Measurements from ENCODE around the gene MED17.

MED17 gene

GRCh38 chr11:93817426-93818348 lies 33.6 kb downstream of the MED17 start:
- no peak for DNase-seq

DNA sequence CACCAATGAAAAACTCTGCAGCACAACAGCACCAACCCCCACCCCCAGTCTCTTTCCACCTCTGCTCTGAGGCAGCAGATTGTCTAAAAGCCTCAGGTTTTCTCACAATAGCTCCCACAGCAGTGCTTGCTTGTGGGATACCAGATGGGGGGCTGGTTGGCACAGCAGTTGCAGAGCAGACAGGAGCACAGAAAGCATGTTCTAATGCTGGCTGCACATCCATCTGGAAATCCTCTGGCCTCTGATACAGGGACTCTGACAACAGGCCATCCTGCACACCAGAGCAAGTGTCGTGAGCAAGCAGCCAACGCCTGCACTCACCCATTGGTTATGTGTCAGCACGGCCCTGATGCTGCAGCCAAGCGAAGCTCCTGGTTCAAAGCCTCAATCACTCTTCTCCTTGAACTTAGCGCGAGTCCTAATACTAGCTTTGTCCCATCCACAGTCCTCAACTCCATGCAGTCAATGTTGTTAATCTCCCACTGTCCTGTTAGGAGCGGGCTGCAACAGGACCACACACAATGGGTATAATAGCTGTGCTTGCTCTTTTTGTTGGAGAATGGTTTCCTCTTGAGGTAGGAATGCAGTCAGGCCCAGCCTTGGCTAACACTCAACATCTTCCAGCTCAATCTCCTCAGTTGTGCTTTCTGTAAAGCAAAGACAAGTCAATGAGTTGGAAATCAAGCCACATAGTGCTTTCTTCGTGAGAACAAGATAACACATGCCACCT lies 36.0 kb downstream of the MED17 start:
- no peak for DNase-seq

DNA sequence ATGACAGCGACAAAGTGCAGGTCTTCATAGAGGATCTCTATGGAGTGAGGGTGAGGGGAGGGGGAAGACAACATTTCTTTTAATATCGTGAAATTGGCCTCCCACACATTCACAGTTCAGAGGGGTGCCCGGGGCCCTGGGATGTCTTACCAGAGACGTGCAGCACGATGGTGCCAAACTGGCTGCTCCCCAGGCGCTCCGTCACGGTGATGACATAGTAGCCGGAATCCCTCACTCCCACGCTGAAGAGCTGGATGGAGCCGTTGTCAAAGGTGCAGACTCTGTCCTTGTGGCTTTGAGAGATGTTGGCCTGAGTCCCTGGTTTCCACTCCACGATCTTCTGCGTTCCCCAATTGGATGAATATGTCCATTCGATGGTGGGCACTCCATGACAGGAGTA lies 36.8 kb downstream of the MED17 start:
- DNase-seq, result no peak

DNA sequence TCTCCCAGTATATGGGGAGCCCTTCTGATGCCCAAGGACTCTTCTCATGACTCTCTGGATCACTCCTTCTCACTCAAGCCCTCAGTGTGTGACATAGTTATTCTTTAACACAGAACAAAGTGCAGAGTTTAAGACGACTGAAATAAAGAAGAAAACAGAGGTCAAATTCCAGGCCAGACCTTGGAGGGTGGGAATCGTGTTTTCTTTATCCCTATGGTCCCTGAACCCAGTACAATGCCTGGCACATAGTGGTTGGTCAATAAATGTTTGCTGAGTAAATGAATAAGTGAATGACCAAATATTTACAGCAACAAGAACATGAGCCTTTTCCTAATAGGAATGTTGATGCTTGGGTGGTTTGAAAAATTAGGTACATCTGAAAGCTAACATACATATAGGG lies 37.5 kb downstream of the MED17 start:
- no peak for DNase-seq

DNA sequence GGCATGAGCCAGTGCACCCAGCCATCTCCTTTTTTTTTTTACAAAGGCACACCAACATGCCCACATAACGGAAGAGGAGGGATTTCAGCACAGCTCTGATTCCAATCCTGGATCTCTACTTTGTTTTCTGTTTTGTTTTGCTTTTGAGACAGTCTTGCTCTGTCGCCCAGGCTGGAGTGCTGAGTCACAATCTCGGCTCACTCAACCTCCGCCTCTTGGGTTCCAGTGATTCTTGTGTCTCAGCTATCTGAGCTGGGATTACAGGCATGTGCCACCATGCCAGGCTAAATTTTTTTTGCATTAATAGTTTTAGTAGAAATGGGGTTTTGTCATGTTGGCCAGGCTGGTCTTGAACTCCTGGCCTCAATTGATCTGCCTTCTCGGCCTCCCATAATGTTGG lies 38.3 kb downstream of the MED17 start:
- no peak for DNase-seq

- no peak for DNase-seq
Measured at GRCh38 chr11:93823210-93823609, 39.1 kb downstream of the MED17 start.

DNA sequence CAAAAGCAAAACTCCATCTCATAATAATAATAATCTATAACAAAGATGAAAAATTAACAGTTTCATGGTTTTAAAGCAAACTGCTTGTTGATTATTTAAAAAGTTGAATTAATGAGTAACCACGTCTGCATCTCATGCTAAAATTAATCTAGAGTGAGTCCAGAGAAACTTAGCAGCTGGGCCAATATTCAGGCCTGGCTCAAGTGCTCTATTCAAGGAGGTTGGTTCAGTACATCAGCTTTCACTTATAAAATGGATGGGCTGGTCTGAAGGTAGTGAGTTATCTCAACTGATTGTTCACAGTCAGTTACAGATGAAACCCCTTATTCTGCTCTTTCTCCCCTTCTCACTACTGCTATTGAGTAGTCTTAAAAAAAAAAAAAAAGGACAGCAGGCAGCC lies 43.3 kb downstream of the MED17 start:
- DNase-seq, result no peak

DNA sequence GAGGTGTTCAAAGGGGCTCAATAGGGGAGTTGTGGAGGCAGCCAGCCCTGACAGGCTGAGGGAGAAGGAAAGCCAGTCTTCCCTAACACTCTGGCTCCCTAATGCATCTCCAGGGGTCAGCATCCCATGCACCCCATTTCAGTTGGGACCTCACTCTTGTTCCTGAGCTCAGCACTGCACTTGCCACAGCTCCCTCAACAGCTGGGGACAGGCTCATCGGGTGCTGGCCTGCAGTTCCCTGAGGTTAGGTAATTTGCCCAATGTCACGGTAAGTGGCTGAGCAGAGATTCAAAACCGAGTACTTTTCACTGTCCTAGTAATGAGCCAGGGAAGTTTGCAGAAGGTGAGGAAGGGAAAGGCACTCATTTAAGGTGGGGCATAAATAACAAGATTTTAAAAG lies 45.5 kb downstream of the MED17 start:
- DNase-seq, result no peak

DNA sequence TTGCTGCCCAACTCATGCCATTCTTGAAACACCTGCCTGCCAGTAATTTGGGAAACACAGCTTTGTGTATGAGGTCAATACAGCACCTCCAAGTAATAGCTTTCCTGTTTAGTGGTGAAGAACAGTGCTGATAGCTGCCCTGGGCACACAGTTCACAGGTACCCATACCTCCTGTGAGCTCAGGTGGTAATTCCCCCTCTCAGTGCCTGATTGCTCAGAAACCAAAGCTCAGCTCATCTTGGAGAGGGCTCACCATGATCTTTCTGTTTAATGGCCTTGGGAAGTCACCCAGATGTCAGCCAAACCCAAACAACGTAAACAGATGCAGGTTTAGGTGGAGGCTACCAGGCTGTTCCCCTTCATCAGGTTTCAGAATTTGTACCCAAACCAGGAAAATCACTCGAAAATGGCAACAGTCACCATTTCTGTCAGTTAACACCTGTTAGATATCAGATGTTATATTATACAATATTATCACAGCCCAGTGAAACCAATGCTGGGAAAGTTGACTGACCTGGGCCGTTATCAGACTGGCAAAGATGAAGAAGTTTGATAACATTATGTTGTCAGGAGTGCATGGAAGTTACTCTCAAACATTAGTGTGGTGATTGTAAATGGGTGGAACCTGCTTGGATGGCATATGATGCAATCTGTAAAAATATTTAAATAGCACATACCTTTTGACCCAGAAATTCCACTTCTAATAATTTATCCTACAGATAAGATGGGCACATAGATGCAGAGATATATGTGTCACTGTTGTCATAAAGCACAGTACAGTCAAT lies 47.5 kb downstream of the MED17 start:
- DNase-seq, result no peak

DNA sequence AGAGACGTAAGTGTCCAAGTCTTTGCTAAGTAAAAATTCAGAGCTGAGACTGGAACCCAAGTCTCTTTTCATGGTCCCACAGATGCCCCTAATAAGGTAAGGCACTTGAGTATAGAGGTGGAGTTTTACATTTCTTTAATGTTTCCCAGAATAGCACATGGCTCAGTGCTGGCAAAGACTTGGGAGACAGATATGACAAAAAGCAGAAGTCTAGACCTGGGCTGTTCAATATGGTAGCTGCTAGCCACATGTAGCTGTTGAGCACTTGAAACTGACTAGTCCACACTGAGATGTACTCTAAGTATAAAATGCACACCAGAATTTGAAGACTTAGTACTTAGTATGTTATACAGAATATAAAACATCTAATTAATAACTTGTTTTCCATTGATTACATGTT lies 48.7 kb downstream of the MED17 start:
- no peak for DNase-seq

GRCh38 chr11:93838967-93839366 lies 54.9 kb downstream of the MED17 start:
- no peak for DNase-seq

DNA sequence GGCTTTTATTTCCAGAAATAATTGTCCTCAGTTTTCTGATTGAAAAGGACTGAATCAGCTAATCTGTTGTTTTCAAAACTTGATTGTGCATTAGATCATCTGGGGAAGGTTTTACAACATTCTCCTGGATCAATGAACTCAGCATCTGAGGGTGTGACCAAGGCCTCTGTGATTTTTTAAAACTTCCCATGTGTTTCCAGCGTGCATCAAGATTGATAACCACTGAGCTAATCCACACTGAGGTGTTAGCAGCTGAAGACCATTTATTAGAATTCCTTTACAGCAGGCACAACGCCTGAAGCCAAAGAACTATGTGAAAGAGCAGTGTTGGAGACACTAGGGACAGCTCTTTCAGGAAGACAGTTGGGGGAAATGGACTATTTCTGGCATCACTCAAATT lies 56.1 kb downstream of the MED17 start:
- no peak for DNase-seq

DNA sequence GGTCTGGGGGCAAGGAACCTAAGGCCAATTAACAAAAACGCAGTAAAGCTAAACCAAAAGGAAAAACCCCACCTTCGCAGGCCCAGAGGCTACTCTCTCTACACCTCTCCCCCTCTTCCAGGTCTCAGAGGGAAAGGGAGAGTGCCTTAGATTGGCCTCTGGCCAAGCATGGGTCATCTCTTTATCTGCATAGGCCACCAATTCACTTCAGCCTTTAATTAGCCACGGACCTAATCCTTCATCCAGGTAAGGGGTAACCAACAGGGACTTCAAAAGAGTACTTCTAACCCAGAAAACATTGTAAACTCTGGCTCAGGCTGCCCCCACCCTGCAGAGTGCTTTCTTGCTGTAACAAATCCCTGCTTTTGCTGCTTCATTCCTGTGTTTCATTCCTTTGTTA lies 56.9 kb downstream of the MED17 start:
- DNase-seq, result no peak

DNA sequence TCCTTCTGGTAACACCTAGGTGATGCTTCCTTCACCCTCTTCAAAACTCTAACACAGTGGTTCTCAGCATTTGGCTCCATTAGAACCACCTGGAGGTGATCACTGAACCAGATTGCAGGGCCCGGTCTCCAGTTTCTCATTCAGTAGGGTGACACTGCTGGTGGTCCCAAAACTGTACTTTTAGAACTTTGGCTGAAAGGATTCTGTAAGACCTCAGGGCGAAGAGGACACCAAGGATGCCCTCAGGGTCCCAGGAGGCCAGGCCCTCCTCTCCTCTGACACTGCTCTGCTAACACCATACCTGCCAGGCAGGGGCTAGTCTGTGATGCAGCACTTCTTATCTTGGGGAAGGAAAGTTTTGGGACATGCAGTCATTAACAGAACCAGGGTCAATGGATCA lies 57.4 kb downstream of the MED17 start:
- no peak for DNase-seq

DNA sequence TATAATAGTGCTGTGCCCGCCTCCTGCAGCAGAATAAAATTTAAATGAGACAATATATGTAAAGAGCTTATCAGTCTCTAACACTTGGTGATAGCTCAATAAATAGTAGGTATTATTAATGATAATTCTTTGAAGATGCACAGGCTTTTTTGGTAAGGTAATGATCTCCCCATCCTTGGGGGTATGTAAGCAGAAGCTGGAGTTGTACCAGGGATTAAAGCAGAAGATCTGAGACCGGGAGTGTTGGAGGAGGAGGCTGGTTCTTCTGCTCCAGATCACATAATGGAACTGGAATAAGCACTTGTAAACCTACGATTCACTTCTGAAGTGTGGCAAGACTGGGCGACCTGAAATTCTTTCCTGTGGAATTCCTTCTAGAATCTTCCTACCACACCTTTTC lies 58.0 kb downstream of the MED17 start:
- DNase-seq, result no peak

- DNase-seq, result no peak
Measured at GRCh38 chr11:93842461-93842860, 58.4 kb downstream of the MED17 start.

DNA sequence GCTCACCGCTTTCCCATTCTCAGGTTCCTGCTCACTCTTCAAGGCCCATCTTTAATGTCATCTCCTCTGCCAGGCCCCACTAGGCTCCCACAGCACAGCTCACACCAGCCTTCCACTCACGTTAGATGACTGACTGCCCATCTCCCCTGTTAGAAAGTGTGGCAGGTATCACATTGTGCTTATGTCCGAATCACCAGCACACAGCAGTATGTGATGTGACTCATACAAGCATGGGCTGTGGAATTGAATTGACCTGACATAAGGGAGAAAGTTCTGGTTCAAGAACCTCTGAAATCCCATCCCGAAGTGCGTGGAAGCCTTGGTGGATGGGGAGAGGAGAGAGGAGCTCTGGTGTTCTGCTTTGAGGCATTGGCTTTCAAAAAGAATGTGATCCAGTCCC lies 59.8 kb downstream of the MED17 start:
- DNase-seq, result no peak

- no peak for DNase-seq
Measured at GRCh38 chr11:93844568-93844967, 60.5 kb downstream of the MED17 start.

DNA sequence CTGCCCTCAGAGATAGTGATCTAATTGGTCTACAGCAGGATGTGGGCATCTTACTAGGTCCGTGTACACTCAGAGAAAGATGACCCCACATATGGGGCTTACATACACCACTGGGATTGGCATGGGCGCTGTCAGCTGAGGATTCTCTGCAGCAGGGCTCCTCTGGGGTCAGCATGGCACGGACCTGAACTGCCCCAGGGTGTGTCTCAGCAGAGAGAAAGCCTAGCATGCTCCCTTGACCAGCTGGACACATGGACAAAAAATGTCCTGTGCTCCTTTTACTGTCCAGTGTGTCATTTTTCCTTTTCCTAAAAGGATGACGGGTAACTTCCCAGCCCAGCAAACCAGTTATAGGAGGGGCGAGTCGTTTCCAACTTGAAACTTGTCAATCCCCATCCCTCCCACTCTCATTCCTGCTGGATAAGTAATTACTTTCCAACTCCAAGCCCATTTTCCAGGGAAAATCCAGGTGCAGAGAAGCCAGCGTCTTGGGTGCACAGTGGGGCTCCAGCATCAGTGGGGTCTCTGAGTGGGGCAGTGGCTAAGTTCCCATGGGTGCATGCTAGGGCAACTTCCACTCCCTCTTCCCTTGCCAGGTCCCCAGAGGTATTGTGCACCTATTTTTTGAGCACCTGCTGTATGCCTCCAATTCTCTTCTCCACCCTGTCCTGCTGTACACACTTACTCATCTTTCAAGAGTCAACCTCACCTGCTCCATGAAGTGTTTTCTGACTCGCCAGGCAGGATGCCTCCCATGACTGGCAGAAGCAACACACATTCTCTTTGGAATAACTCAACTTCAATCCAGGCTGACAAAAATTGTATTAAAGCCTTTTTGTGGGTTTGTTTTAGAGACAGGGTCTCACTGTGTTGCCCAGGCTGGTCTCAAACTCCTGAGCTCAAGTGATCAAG lies 61.4 kb downstream of the MED17 start:
- DNase-seq, result no peak

- no peak for DNase-seq
Measured at GRCh38 chr11:93846411-93846810, 62.3 kb downstream of the MED17 start.

DNA sequence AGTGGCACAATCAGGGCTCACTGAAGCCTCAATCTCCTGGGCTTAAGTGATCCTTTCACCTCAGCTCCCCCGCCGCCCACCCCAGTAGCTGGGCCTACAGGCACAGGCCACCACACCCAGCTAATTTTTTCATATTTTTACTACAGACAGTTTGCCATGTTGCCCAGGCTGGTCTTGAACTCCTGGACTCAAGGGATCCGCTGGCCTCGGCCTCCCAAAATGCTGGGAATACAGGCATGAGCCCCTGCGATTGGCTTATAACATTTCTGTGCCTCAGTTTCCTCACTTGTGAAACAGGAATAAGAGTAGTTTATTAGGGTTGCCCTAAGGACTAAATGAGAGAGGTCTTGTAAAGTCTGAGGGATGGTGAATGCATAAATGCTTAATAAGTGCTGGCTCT lies 65.1 kb downstream of the MED17 start:
- no peak for DNase-seq

All from right kidney (tissue), 1 donor.